HG02943 (cell line): ENCODE measurements around the gene MUC5AC.

Experiments used
- ATAC-seq: cut with Tn5 transposase; IDR thresholded peaks from one replicate; pipeline ENCODE4 v1.9.1; 2021; ENCODE audit warnings: mild to moderate bottlenecking, low read depth, moderate library complexity; ENCODE audit not compliant: unreplicated experiment

The MUC5AC gene

GRCh38 chr11:1121813-1122663 is 35.7 kb upstream of the MUC5AC start:
- ATAC-seq, result no peak

GRCh38 chr11:1122664-1123002 is 35.1 kb upstream of the MUC5AC start:
- ATAC-seq, result no peak

GRCh38 chr11:1123970-1124369 is 33.8 kb upstream of the MUC5AC start:
- no peak for ATAC-seq

GRCh38 chr11:1125803-1126202 is 31.9 kb upstream of the MUC5AC start:
- ATAC-seq, result no peak

GRCh38 chr11:1126491-1126926 is 31.2 kb upstream of the MUC5AC start:
- no peak for ATAC-seq

GRCh38 chr11:1126935-1127663 is 30.7 kb upstream of the MUC5AC start:
- ATAC-seq, result no peak

GRCh38 chr11:1127664-1128162 is 30.0 kb upstream of the MUC5AC start:
- ATAC-seq, result no peak

GRCh38 chr11:1128311-1129142 is 29.2 kb upstream of the MUC5AC start:
- ATAC-seq, result no peak

- ATAC-seq, result no peak
Measured at GRCh38 chr11:1129143-1129610, 28.6 kb upstream of the MUC5AC start.

- ATAC-seq, result no peak
Measured at GRCh38 chr11:1129611-1130160, 28.1 kb upstream of the MUC5AC start.

- no peak for ATAC-seq
Measured at GRCh38 chr11:1130276-1131032, 27.3 kb upstream of the MUC5AC start.

GRCh38 chr11:1131033-1131911 is 26.5 kb upstream of the MUC5AC start:
- no peak for ATAC-seq

GRCh38 chr11:1134848-1135445 is 22.8 kb upstream of the MUC5AC start:
- ATAC-seq, result no peak

GRCh38 chr11:1138097-1138496 is 19.7 kb upstream of the MUC5AC start:
- no peak for ATAC-seq

- no peak for ATAC-seq
Measured at GRCh38 chr11:1139441-1140083, 18.2 kb upstream of the MUC5AC start.

GRCh38 chr11:1140642-1141490 is 16.9 kb upstream of the MUC5AC start:
- no peak for ATAC-seq

- ATAC-seq, result no peak
Measured at GRCh38 chr11:1146365-1146764, 11.4 kb upstream of the MUC5AC start.
